Chondrocyte (in vitro differentiated cells): Measurements from ENCODE around the gene SMIM26. TPM values are rescaled to one million over a fixed set of nuclear protein-coding genes. Genes with fewer than 3 reads are reported as not detected.

Source experiments
- DNase-seq: peaks from one replicate; pipeline ENCODE4 v3.0.0; 2021; ENCODE audit warnings: mixed read lengths, low spot score
- H3K27ac Mint-ChIP-seq: one replicate; pipeline ENCODE4 v1.8.0; 2021; ENCODE audit warnings: mild to moderate bottlenecking, moderate library complexity, mixed read lengths; ENCODE audit not compliant: unreplicated experiment
- H3K27me3 Mint-ChIP-seq: 2 replicates; pipeline ENCODE4 v1.8.0; 2021; ENCODE audit warnings: low read depth, mixed read lengths
- H3K36me3 Mint-ChIP-seq: 2 replicates; pipeline ENCODE4 v1.8.0; 2021; ENCODE audit warnings: low read depth, mixed read lengths
- H3K4me1 Mint-ChIP-seq: 2 replicates; pipeline ENCODE4 v1.8.0; 2021; ENCODE audit warnings: low read depth, mild to moderate bottlenecking, mixed read lengths
- H3K4me3 Mint-ChIP-seq: one replicate; pipeline ENCODE4 v1.8.0; 2021; ENCODE audit warnings: mild to moderate bottlenecking, moderate library complexity, mixed read lengths; ENCODE audit not compliant: unreplicated experiment
- H3K9me3 Mint-ChIP-seq: 2 replicates; pipeline ENCODE4 v1.8.0; 2021; ENCODE audit warnings: low read depth, mixed read lengths
- total RNA-seq: library from RNA; stranded (reverse); gene quantifications from 3 replicates; pipeline ENCODE4 v1.2.1, GENCODE V29; 2021
- TF ChIP-seq, protein P1 (sequence below): fragments of 200-600 bp; sonication (generic); IDR thresholded peaks from 2 replicates; pipeline ENCODE4 v1.5.0; 2021; ENCODE audit warnings: antibody characterized with exemption, mild to moderate bottlenecking, moderate library complexity

SMIM26 gene
- total RNA-seq, 1 donor from 2014 or later, result 39.6 TPM

DNA sequence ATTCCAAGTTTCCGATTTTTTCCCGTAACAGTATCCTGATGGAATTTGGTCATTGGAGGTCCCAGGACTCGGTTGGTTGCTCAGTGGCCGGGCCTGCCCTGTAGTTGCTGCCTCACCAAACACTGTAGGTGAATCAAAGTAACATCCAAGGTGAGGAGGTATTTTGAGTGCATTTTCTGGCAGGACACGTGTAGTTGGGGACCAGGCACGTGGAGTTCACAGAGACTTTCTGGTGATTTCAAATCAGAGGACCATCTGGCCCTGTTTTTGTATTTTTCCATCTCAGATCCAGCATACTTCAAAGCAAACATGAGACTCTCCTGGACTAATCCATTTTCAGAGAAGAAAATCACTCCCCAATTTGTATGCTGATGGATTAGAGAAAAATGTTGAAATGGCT is 10.7 kb downstream of the SMIM26 start:
- H3K4me1 Mint-ChIP-seq, result no peaks in the 10 kb centered on the region
- no peak overlapping the region for H3K4me3 Mint-ChIP-seq
- H3K27me3 Mint-ChIP-seq, result no peaks in the 10 kb centered on the region
- no peaks in the 10 kb centered on the region for H3K9me3 Mint-ChIP-seq
- H3K36me3 Mint-ChIP-seq, result no peaks in the 10 kb centered on the region
- TF ChIP-seq, protein P1, sequence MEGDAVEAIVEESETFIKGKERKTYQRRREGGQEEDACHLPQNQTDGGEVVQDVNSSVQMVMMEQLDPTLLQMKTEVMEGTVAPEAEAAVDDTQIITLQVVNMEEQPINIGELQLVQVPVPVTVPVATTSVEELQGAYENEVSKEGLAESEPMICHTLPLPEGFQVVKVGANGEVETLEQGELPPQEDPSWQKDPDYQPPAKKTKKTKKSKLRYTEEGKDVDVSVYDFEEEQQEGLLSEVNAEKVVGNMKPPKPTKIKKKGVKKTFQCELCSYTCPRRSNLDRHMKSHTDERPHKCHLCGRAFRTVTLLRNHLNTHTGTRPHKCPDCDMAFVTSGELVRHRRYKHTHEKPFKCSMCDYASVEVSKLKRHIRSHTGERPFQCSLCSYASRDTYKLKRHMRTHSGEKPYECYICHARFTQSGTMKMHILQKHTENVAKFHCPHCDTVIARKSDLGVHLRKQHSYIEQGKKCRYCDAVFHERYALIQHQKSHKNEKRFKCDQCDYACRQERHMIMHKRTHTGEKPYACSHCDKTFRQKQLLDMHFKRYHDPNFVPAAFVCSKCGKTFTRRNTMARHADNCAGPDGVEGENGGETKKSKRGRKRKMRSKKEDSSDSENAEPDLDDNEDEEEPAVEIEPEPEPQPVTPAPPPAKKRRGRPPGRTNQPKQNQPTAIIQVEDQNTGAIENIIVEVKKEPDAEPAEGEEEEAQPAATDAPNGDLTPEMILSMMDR, result no peak
- DNase-seq, result no peak
- H3K27ac Mint-ChIP-seq, result no peak overlapping the region

DNA sequence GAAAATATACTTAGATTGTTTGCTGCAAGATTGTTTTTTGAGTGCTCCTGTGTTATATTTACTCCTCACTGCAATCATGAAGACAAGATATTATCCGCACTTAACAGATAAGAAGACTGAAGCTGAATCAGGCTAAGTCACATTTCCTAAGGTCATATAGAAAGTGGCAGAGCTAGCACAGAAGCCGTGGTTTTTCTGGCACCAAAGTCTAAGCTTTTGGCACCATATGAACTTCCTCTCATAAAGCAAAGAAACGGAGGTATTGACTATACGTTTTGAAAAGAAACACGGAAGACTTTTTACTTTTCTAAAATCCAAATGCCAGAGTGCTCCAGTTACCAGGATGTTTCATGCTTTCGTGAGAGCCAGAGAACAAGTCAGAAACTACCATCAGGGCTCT is 11.3 kb downstream of the SMIM26 start:
- DNase-seq, result no peak
- H3K36me3 Mint-ChIP-seq, result no peaks in the 10 kb centered on the region
- H3K27me3 Mint-ChIP-seq, result no peaks in the 10 kb centered on the region
- H3K4me1 Mint-ChIP-seq, result no peaks in the 10 kb centered on the region
- H3K9me3 Mint-ChIP-seq, result no peaks in the 10 kb centered on the region
- no peak overlapping the region for H3K27ac Mint-ChIP-seq
- H3K4me3 Mint-ChIP-seq, result no peak overlapping the region
- TF ChIP-seq, protein P1, result no peak

DNA sequence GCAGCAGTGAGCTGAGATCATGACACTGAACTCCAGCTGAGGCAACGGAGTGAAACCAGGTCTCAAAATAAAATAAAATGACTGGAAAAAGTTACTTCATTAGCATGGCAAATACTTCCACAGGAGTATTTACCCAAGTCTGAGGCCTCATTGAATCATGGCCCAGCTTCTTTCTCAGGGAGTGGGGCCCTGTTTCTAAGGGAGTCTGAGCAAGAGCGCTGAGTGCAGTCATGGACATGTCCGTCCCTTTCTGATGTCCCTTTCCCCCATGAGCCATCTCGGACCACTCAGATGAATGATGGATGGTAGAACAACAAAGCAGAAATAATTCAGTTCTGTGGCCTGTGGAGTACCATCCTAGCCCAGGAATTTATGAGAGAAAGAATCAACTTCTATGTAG is 12.8 kb downstream of the SMIM26 start:
- no peak for DNase-seq
- Mint-ChIP-seq H3K27ac (no peak overlapping the region), H3K4me3 (no peak overlapping the region), H3K9me3 (no peaks in the 10 kb centered on the region), H3K4me1 (no peaks in the 10 kb centered on the region), H3K36me3 (peaks cover 4% of the 10 kb centered on the region), H3K27me3 (no peaks in the 10 kb centered on the region)
- TF ChIP-seq, protein P1, result no peak

DNA sequence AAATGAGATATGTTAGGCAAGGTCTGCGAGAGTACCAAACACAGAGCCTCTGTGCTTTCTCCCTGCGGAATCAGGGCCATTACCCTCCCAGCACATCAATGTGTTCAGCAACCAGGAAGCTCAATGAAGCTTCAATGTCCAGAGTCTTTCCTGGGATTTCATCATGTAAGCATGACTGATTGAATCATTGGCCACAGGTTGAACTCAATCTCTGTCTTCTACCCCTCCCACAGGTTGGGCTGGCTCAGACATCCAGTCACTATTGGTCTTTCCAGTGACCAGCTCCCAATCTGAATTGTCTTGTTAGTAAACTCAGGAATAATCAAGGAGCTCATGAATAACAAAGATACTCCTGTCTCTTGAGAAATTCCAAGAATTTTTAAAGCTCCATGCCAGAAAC is 17.9 kb downstream of the SMIM26 start:
- peaks cover 4% of the 10 kb centered on the region for H3K36me3 Mint-ChIP-seq
- H3K4me1 Mint-ChIP-seq, result peaks cover 16% of the 10 kb centered on the region
- H3K9me3 Mint-ChIP-seq, result no peaks in the 10 kb centered on the region
- peak overlapping the region; percentile 82 for H3K27ac Mint-ChIP-seq
- no peak overlapping the region for H3K4me3 Mint-ChIP-seq
- DNase-seq, result no peak
- no peaks in the 10 kb centered on the region for H3K27me3 Mint-ChIP-seq
- TF ChIP-seq, protein P1, result no peak

DNA sequence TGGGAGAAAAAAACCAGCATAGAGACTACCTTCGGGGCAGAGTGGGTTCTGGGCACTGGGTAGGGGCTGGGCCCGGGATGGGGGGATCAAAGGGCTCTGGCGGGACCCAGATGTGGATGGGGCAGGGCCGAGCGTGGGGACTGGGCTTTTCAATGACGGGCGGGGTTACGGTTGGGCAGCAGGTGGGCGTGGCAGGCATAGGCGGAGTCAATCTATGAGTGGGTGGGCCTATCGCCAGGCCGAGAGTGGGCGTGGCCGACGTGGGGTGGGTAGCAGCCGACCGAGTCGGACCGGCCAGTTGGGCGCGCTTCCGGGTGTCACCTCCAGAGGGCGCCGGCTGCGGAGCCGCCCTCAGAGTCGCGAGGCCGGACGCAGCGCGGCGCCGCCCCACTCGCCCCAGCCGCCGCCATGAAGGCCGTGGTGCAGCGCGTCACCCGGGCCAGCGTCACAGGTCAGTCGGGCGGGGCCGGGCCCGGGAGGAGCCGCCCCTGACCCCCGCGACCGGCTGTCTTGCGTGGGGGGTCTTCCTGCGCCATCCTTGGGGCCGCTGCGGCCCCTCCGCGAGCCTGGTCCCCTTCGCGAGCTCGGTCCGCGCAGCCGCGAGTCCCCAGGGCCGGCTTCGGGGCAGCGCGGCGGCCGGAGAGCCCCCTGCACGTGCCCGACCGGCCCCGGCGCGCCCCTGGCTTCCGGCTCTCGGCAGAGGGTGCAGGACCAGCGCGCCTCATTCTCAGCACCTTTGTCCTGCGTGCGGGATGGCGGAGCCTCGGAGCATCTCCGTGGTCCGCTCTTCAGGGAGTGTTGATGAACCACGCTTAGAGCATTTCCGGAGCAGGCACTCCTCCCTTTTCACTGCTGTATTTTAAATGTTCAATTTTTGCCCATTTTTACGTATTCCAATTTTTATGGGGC is 20.7 kb downstream of the SMIM26 start, which contains the start of gene DTD1:
TSS of gene DTD1 (plus strand) at position 390 of the 909 bp plus-strand sequence. CDS start at position 409, 19 bp downstream.
- Mint-ChIP-seq H3K27me3 (no peaks in the 10 kb centered on the region), H3K4me3 (peak within 1 kb of the TSS; percentile 87), H3K27ac (peak within 1 kb of the TSS; percentile 72), H3K9me3 (no peaks in the 10 kb centered on the region), H3K36me3 (peaks cover 4% of the 10 kb centered on the region), H3K4me1 (peaks cover 16% of the 10 kb centered on the region)
- DNase-seq, result peak; percentile 96
- TF ChIP-seq, protein P1, result peak; percentile 87
